H9 (cell line): ENCODE data around the gene C17orf58. TPM values are rescaled to one million over a fixed set of nuclear protein-coding genes. Genes with fewer than 3 reads are reported as not detected.

Experiments used
- DNase-seq: peaks from one replicate; pipeline ENCODE4 v3.0.0-alpha.2; 2017
- H2AFZ ChIP-seq: one replicate; pipeline ENCODE4 v1.6.1; 2013; ENCODE audit warnings: mild to moderate bottlenecking, low read length, control low read depth, moderate library complexity
- H2AK5ac ChIP-seq: 2 replicates; pipeline ENCODE4 v1.6.1; 2013; ENCODE audit warnings: low read length, control low read depth, mixed read lengths; ENCODE audit not compliant: insufficient read length
- H2BK120ac ChIP-seq: one replicate; pipeline ENCODE4 v1.6.1; 2013; ENCODE audit warnings: low read depth, mild to moderate bottlenecking, low read length, control low read depth, inconsistent platforms; ENCODE audit not compliant: poor library complexity, severe bottlenecking
- H2BK12ac ChIP-seq: 2 replicates; pipeline ENCODE4 v1.6.1; 2013; ENCODE audit warnings: low read length, control low read depth, mixed read lengths, low read depth; ENCODE audit not compliant: insufficient read length
- H2BK15ac ChIP-seq: 2 replicates; pipeline ENCODE4 v1.6.1; 2013; ENCODE audit warnings: low read depth, low read length, control low read depth
- H2BK20ac ChIP-seq: one replicate; pipeline ENCODE4 v1.6.1; 2013; ENCODE audit warnings: low read depth, mild to moderate bottlenecking, low read length, control low read depth, inconsistent platforms; ENCODE audit not compliant: poor library complexity, severe bottlenecking
- H2BK5ac ChIP-seq: 2 replicates; pipeline ENCODE4 v1.6.1; 2013; ENCODE audit warnings: low read length, control low read depth, mixed read lengths; ENCODE audit not compliant: insufficient read length
- H3K14ac ChIP-seq: 2 replicates; pipeline ENCODE4 v1.6.1; 2013; ENCODE audit warnings: low read length, control low read depth; ENCODE audit not compliant: insufficient read depth
- H3K18ac ChIP-seq: 2 replicates; pipeline ENCODE4 v1.6.1; 2013; ENCODE audit warnings: low read depth, mild to moderate bottlenecking, mixed read lengths, low read length, control low read depth; ENCODE audit not compliant: insufficient read length
- H3K23ac ChIP-seq: 2 replicates; pipeline ENCODE4 v1.6.1; 2013; ENCODE audit warnings: low read length, control low read depth, mixed read lengths, low read depth; ENCODE audit not compliant: insufficient read length
- H3K23me2 ChIP-seq: 2 replicates; pipeline ENCODE4 v1.6.1; 2013; ENCODE audit warnings: low read depth, mild to moderate bottlenecking, mixed read lengths, low read length, control low read depth; ENCODE audit not compliant: insufficient read length, poor library complexity, severe bottlenecking
- H3K27ac ChIP-seq: 2 replicates; pipeline ENCODE4 v1.5.1; 2013; ENCODE audit warnings: low read length, control low read depth, mixed read lengths, low read depth; ENCODE audit not compliant: insufficient read length
- H3K27me3 ChIP-seq: 2 replicates; pipeline ENCODE4 v1.6.1; 2013; ENCODE audit warnings: low read length, control low read depth, inconsistent platforms; ENCODE audit not compliant: insufficient read depth
- H3K4ac ChIP-seq: 2 replicates; pipeline ENCODE4 v1.6.1; 2013; ENCODE audit warnings: low read depth, mild to moderate bottlenecking, control low read depth, inconsistent platforms, low read length, moderate library complexity
- H3K4me1 ChIP-seq: 2 replicates; pipeline ENCODE4 v1.6.1; 2013; ENCODE audit warnings: low read length, control low read depth, inconsistent platforms; ENCODE audit not compliant: insufficient read depth
- H3K4me2 ChIP-seq: 2 replicates; pipeline ENCODE4 v1.6.1; 2013; ENCODE audit warnings: low read length, control low read depth, mixed read lengths; ENCODE audit not compliant: insufficient read length, insufficient read depth
- H3K56ac ChIP-seq: 2 replicates; pipeline ENCODE4 v1.6.1; 2013; ENCODE audit warnings: low read depth, mild to moderate bottlenecking, mixed read lengths, low read length, control low read depth; ENCODE audit not compliant: insufficient read length
- H3K79me1 ChIP-seq: 2 replicates; pipeline ENCODE4 v1.6.1; 2013; ENCODE audit warnings: low read depth, mild to moderate bottlenecking, moderate library complexity, low read length, control low read depth, inconsistent platforms; ENCODE audit not compliant: insufficient read depth, poor library complexity, severe bottlenecking
- H3K79me2 ChIP-seq: 2 replicates; pipeline ENCODE4 v1.6.1; 2013; ENCODE audit warnings: low read length, control low read depth, inconsistent platforms; ENCODE audit not compliant: insufficient read depth
- H3K9ac ChIP-seq: 2 replicates; pipeline ENCODE4 v1.6.1; 2013; ENCODE audit warnings: low read length, control low read depth, mixed read lengths; ENCODE audit not compliant: insufficient read length; ENCODE audit errors: extremely low read depth
- H3K9me3 ChIP-seq: one replicate; pipeline ENCODE4 v1.6.1; 2013; ENCODE audit warnings: low read depth, low read length, inconsistent platforms; ENCODE audit not compliant: control insufficient read depth
- H3T11ph ChIP-seq: one replicate; pipeline ENCODE4 v1.6.1; 2013; ENCODE audit warnings: mild to moderate bottlenecking, low read length, control low read depth, inconsistent platforms
- H4K20me1 ChIP-seq: one replicate; pipeline ENCODE4 v1.6.1; 2013; ENCODE audit not compliant: control insufficient read depth, insufficient read length, insufficient read depth
- H4K5ac ChIP-seq: 2 replicates; pipeline ENCODE4 v1.6.1; 2013; ENCODE audit warnings: low read depth, mild to moderate bottlenecking, mixed read lengths, low read length, control low read depth; ENCODE audit not compliant: insufficient read length
- H4K8ac ChIP-seq: replicated peaks from 2 replicates; pipeline ENCODE4 v1.6.1; 2013; ENCODE audit warnings: low read length, control low read depth, mixed read lengths, low read depth; ENCODE audit not compliant: insufficient read length
- H4K91ac ChIP-seq: 2 replicates; pipeline ENCODE4 v1.6.1; 2013; ENCODE audit warnings: low read depth, mild to moderate bottlenecking, moderate library complexity, mixed read lengths, low read length, control low read depth; ENCODE audit not compliant: insufficient read length
- H3K27ac Mint-ChIP-seq, 3 experiments: 2 replicates in 2 of 3; 3 replicates in 1 of 3; pipeline ENCODE4 v1.8.0; 2020 to 2021; ENCODE audit warnings: mixed read lengths in 3 of 3, mild to moderate bottlenecking in 1 of 3, moderate library complexity in 1 of 3
- H3K27me3 Mint-ChIP-seq: 2 replicates; pipeline ENCODE4 v1.8.0; 2021; ENCODE audit warnings: low read depth, mild to moderate bottlenecking, moderate library complexity, mixed read lengths
- H3K36me3 Mint-ChIP-seq, 3 experiments: 2 replicates in 2 of 3; 3 replicates in 1 of 3; pipeline ENCODE4 v1.8.0; 2020 to 2021; ENCODE audit warnings: low read depth in 3 of 3, mixed read lengths in 3 of 3; ENCODE audit not compliant: insufficient read depth in 1 of 3
- H3K4me1 Mint-ChIP-seq, 2 experiments: 2 replicates each; pipeline ENCODE4 v1.8.0; 2020; ENCODE audit warnings: mixed read lengths in 2 of 2
- H3K4me3 Mint-ChIP-seq, 2 experiments: 2 replicates in 1 of 2; 3 replicates in 1 of 2; pipeline ENCODE4 v1.8.0; 2020 to 2021; ENCODE audit warnings: mild to moderate bottlenecking in 2 of 2, mixed read lengths in 2 of 2, moderate library complexity in 1 of 2
- H3K9me3 Mint-ChIP-seq, 2 experiments: 2 replicates in 1 of 2; 3 replicates in 1 of 2; pipeline ENCODE4 v1.8.0; 2020; ENCODE audit warnings: mild to moderate bottlenecking in 2 of 2, mixed read lengths in 2 of 2, moderate library complexity in 1 of 2
- CTCF ChIP-seq: fragments of 200-600 bp; sonication (generic); conservative IDR thresholded peaks from 3 replicates; pipeline ENCODE4 v1.8.0; 2021; ENCODE audit warnings: antibody characterized with exemption, mild to moderate bottlenecking
- WGBS: extraction: QIAGEN DNeasy Blood & Tissue Kit; methylation state at CpG from one replicate; pipeline ENCODE4 v1.1.7; 2013; ENCODE audit warnings: missing lambda C conversion rate, low lambda C conversion rate, mixed read lengths; ENCODE audit not compliant: insufficient read length; ENCODE audit errors: extremely low coverage; 5-methylcytosine and 5-hydroxymethylcytosine counted together
- total RNA-seq: library from RNA; stranded (reverse); gene quantifications from 2 replicates; pipeline ENCODE4 v1.2.1, GENCODE V29; 2021

The C17orf58 gene
- total RNA-seq, 1 experiment from 2014 or later, result 12.3 TPM

- Histone ChIP-seq H3K27me3 (no peaks in the 10 kb centered on the region), H3K18ac (no peak overlapping the region), H2BK20ac (no peak overlapping the region), H3K79me1 (no peaks in the 10 kb centered on the region), H3K14ac (no peak overlapping the region), H2AFZ (no peak overlapping the region), H3K4me1 (no peaks in the 10 kb centered on the region), H3K56ac (no peak overlapping the region), H4K8ac (no peak overlapping the region), H3K4ac (no peak overlapping the region), H3T11ph (no peak overlapping the region), H3K79me2 (no peaks in the 10 kb centered on the region), H3K9ac (no peak overlapping the region), H3K4me2 (no peak overlapping the region), H2AK5ac (no peak overlapping the region), H4K91ac (no peak overlapping the region), H3K9me3 (no peaks in the 10 kb centered on the region), H3K23ac (no peak overlapping the region), H4K20me1 (no peaks in the 10 kb centered on the region), H2BK120ac (no peak overlapping the region), H3K27ac (no peak overlapping the region), H2BK12ac (no peak overlapping the region), H3K23me2 (no peaks in the 10 kb centered on the region), H4K5ac (no peak overlapping the region), H2BK5ac (no peak overlapping the region), H2BK15ac (no peak overlapping the region)
- H3K9me3 Mint-ChIP-seq, result no peaks in the 10 kb centered on the region
- DNase-seq, result no peak
- H3K4me1 Mint-ChIP-seq, result peaks cover 2 to 4% of the 10 kb centered on the region in 2 experiments; a peak in 2 of 4 replicates
- H3K27ac Mint-ChIP-seq, result no peak overlapping the region
- H3K36me3 Mint-ChIP-seq, result no peaks in the 10 kb centered on the region; a peak in 1 of 7 replicates
- no CpG with 5 or more reads among the region's 6 CpGs for WGBS
- no peak overlapping the region for H3K4me3 Mint-ChIP-seq
- no peaks in the 10 kb centered on the region; the same call in 1 of the 2 replicates for H3K27me3 Mint-ChIP-seq
- TF ChIP-seq CTCF, result no peak
Observed at GRCh38 chr17:68006797-68007196, 10.5 kb upstream of the C17orf58 start.
